ENCODE measurements around the gene TCF7L2.

GRCh38 chr10:112973046-112973445 is 23.0 kb downstream of the TCF7L2 start:
- no peak for TF ChIP-seq CTCF (IDR thresholded peaks at IDR 0.05)
- TF ChIP-seq POLR2AphosphoS5 (IDR thresholded peaks at IDR 0.05; ENCODE audit: low read depth, low read length), result no peak
- no peak for TF ChIP-seq REST (IDR thresholded peaks at IDR 0.05; ENCODE audit: insufficient read depth in 1 of 2, low read depth in 2 of 2, low read length in 1 of 2)
- no peak for TF ChIP-seq SIN3A (IDR thresholded peaks at IDR 0.05; ENCODE audit: borderline replicate concordance, insufficient read depth, low read depth, low read length)
